Measurements from ENCODE around the gene DDIT3. TPM values are rescaled to one million over a fixed set of nuclear protein-coding genes. Genes with fewer than 3 reads are reported as not detected.

Gene DDIT3
- total and polyA plus RNA-seq, 2 of the 8 experiments (the other 6 are each of a cell fraction or from before 2014, with no cell fraction given): 4.9 to 5.7 TPM

DNA sequence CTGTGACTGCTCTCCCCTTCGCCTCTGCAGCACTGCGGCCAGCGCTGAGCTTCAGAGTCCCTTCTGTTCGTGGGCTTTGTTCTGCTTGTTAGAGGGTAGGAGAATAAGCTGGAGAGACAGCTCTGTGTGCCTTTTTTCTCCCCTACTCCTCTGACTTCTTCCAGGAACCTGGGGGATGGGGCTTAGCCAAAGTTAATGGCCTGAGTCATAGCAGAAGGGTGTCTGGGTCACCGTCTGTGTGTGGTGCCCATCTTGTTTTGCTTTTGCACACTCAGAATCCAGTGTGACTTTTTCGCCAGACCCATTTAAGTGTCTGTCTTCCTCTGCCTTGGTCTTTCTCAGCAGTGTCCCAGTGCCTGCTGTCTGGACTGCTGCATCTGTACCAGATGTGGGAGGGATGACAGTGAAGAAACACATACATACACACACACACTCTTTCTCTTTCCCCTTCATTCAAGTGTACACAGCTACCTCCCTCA, 32.6 kb upstream of the DDIT3 start:
- no peak overlapping the region for H3K4ac ChIP-seq (replicated peaks; ENCODE audit: insufficient read length, low read depth, low read length)
- no peak overlapping the region for H2BK12ac ChIP-seq (ENCODE audit: low read depth, low read length)
- H3K9ac ChIP-seq (replicated peaks in 1 of 4; ENCODE audit: extremely low read depth in 1 of 4, low read depth in 3 of 4, low read length in 3 of 4): 0 out of 7 replicates have a peak overlapping the region, but pooled peaks of 1 of the 4 experiments have one; percentile 3
- TF ChIP-seq ZNF274 (IDR thresholded peaks at IDR 0.05; ENCODE audit: borderline replicate concordance, extremely low read depth, low read length) (no peak), BRCA1 (IDR thresholded peaks at IDR 0.05; ENCODE audit: low read depth, low read length) (no peak), GTF2F1 (IDR thresholded peaks at IDR 0.05; ENCODE audit: borderline replicate concordance, low read depth, low read length) (no peak), POU5F1 (IDR thresholded peaks at IDR 0.05; ENCODE audit: low read depth, low read length) (no peak), CTCF (IDR thresholded peaks at IDR 0.05; ENCODE audit: control extremely low read depth in 1 of 3, insufficient read depth in 1 of 3, low read depth in 1 of 3, low read length in 3 of 3) (no peak), ASH2L (IDR thresholded peaks at IDR 0.05; ENCODE audit: low read length) (no peak), GABPA (IDR thresholded peaks at IDR 0.05; ENCODE audit: borderline replicate concordance, insufficient read depth, low read length) (no peak)
- H3K79me1 ChIP-seq (ENCODE audit: low read depth, low read length): peaks cover 10% of the 10 kb centered on the region
- peaks cover 13% of the 10 kb centered on the region for H3K23me2 ChIP-seq (ENCODE audit: low read depth, low read length)
- no peak overlapping the region for H3K56ac ChIP-seq (replicated peaks; ENCODE audit: insufficient read length, low read depth, low read length)
- peaks cover 7 to 9% of the 10 kb centered on the region in 2 experiments for H4K20me1 ChIP-seq (replicated peaks in 1 of 2; ENCODE audit: control insufficient read depth in 1 of 2, insufficient read depth in 2 of 2, low read length in 2 of 2)
- 82% methylated on average over 6 of the region's 6 CpGs; no CpG with 5 or more reads in 1 of the 2 experiments for WGBS, 2 experiments (ENCODE audit: extremely low coverage in 1 of 2, insufficient coverage in 1 of 2, insufficient read length in 1 of 2, insufficient replicate concordance in 2 of 2, low coverage in 1 of 2, low lambda C conversion rate in 2 of 2, missing lambda C conversion rate in 1 of 2)
- no peaks in the 10 kb centered on the region; a peak in 1 of 8 replicates for H3K36me3 ChIP-seq (ENCODE audit: control insufficient read depth in 2 of 4, insufficient read depth in 4 of 4, low read length in 3 of 4)
- ChIA-PET POLR2A (ENCODE audit: partially characterized antibody) (interaction anchor here (0.6 to 2.5 kb wide), 10 partner anchors 14 to 94 kb away, joined by 3 to 9 read pairs (median 4); partner anchors contain the start of gene DDIT3), CTCF (ENCODE audit: partially characterized antibody) (interaction anchor here (0.6 to 3.1 kb wide), 10 partner anchors 12 to 242 kb away, joined by 3 to 26 read pairs (median 3); no protein-coding TSS in a partner anchor)
- H3K4me1 ChIP-seq (replicated peaks in 1 of 4; ENCODE audit: control insufficient read depth in 3 of 4, insufficient read depth in 4 of 4, low read length in 3 of 4): peaks cover 4 to 20% (median 11%) of the 10 kb centered on the region in 4 experiments; a peak in 6 of 7 replicates
- no peak overlapping the region; a peak in 2 of 8 replicates for H3K4me3 ChIP-seq (ENCODE audit: extremely low read depth in 1 of 4, insufficient read depth in 2 of 4, low read depth in 3 of 4, low read length in 4 of 4)
- H4K5ac ChIP-seq (ENCODE audit: insufficient read length, low read depth, low read length): no peak overlapping the region
- no peak overlapping the region for H2BK120ac ChIP-seq (replicated peaks; ENCODE audit: low read depth, low read length)
- H3K4me2 ChIP-seq (ENCODE audit: insufficient read depth in 1 of 2, low read depth in 2 of 2, low read length in 2 of 2): peak overlapping the region in 1 of 2 experiments; percentile 69; a peak in 2 of 4 replicates
- no peak overlapping the region for H2AFZ ChIP-seq (ENCODE audit: low read length)
- H2AK5ac ChIP-seq (ENCODE audit: low read depth, low read length): no peak overlapping the region
- peaks cover 0 to 5% (median 3%) of the 10 kb centered on the region in 4 experiments; a peak in 2 of 7 replicates for H3K27me3 ChIP-seq (replicated peaks in 1 of 4; ENCODE audit: control insufficient read depth in 3 of 4, extremely low read depth in 1 of 4, insufficient read depth in 3 of 4, low read length in 3 of 4)
- H3K23ac ChIP-seq (ENCODE audit: insufficient read length): no peak overlapping the region
- no peak for FAIRE-seq
- DNase-seq (ENCODE audit: low read depth in 1 of 2, low spot score in 2 of 2): no peak
- 0 out of 2 replicates have a peak overlapping the region, but pooled peaks have one; percentile 29 for H3K27ac ChIP-seq (ENCODE audit: low read depth, low read length)
- H3K18ac ChIP-seq (ENCODE audit: extremely low read depth, low read length): no peak overlapping the region
- H3K9me3 ChIP-seq (ENCODE audit: insufficient read depth in 2 of 2, low read depth in 1 of 2, low read length in 1 of 2): no peaks in the 10 kb centered on the region
- H4K8ac ChIP-seq (ENCODE audit: extremely low read depth, insufficient read depth, low read length): no peak overlapping the region
- H2BK15ac ChIP-seq (ENCODE audit: low read length): 0 out of 2 replicates have a peak overlapping the region, but pooled peaks have one; percentile 72
- H3K79me2 ChIP-seq (ENCODE audit: control insufficient read depth in 1 of 2, insufficient read depth in 2 of 2, low read length in 2 of 2): peaks cover 0 to 34% of the 10 kb centered on the region in 2 experiments; a peak in 2 of 4 replicates
- H2BK5ac ChIP-seq (ENCODE audit: low read depth, low read length): no peak overlapping the region; the same call in 1 of the 2 replicates
- 0 out of 2 replicates have a peak overlapping the region, but pooled peaks have one; percentile 13 for H2BK20ac ChIP-seq (ENCODE audit: low read length)
- H4K91ac ChIP-seq (replicated peaks; ENCODE audit: insufficient read length, low read length): no peak overlapping the region
- no peak overlapping the region for H3K14ac ChIP-seq (ENCODE audit: insufficient read length)

Data from H1 (cell line).